ENCODE results near the gene JUP. TPM values are rescaled to one million over a fixed set of nuclear protein-coding genes. Genes with fewer than 3 reads are reported as not detected.

Gene JUP
- total and polyA plus RNA-seq, 2 of the 13 experiments (the other 11 are each of a cell fraction or from before 2014, with no cell fraction given) = 12.1 to 20.6 TPM

GRCh38 chr17:41772586-41773189 is 13.8 kb downstream of the JUP start (continued):
- TF ChIP-seq ZNF891 (CRISPR knock-in tag; IDR thresholded peaks at IDR 0.05) (peak; percentile 56; the same call in 1 of the 2 replicates), ZNF687 (CRISPR knock-in tag; IDR thresholded peaks at IDR 0.05) (peak; percentile 96), ZNF556 (CRISPR knock-in tag; IDR thresholded peaks at IDR 0.05; ENCODE audit: borderline replicate concordance) (peak; percentile 95; the same call in 1 of the 2 replicates), FOXK1 (CRISPR knock-in tag; IDR thresholded peaks at IDR 0.05; ENCODE audit: borderline replicate concordance, low read depth) (0 out of 2 replicates have a peak, but pooled peaks have one; percentile 9), HNRNPL (IDR thresholded peaks at IDR 0.05; ENCODE audit: low read depth, low read length) (no peak), PATZ1 (CRISPR knock-in tag; IDR thresholded peaks at IDR 0.05) (0 out of 2 replicates have a peak, but pooled peaks have one; percentile 36), MATR3 (CRISPR knock-in tag; IDR thresholded peaks at IDR 0.05) (no peak), ZNF83 (CRISPR knock-in tag; IDR thresholded peaks at IDR 0.05; ENCODE audit: borderline replicate concordance) (peak; percentile 19; the same call in 1 of the 2 replicates), SKI (IDR thresholded peaks at IDR 0.05; ENCODE audit: partially characterized antibody) (peak; percentile 61), HNRNPK (IDR thresholded peaks at IDR 0.05; ENCODE audit: low read depth, low read length, poor library complexity, severe bottlenecking) (no peak), ZBTB8A (CRISPR knock-in tag; IDR thresholded peaks at IDR 0.05; ENCODE audit: borderline replicate concordance, low read depth) (no peak), ZNF792 (CRISPR knock-in tag; IDR thresholded peaks at IDR 0.05) (no peak), DMAP1 (CRISPR knock-in tag; IDR thresholded peaks at IDR 0.05) (no peak; the same call in 1 of the 2 replicates), MXI1 (IDR thresholded peaks at IDR 0.05; ENCODE audit: borderline replicate concordance, low read depth, low read length) (peak; percentile 26; the same call in 1 of the 3 replicates), AHR (CRISPR knock-in tag; IDR thresholded peaks at IDR 0.05) (no peak), PCBP2 (optimal IDR thresholded peaks at IDR 0.05; ENCODE audit: low read depth, low read length, poor library complexity, severe bottlenecking) (peak; percentile 0), ZNF572 (CRISPR knock-in tag; IDR thresholded peaks at IDR 0.05) (0 out of 2 replicates have a peak, but pooled peaks have one; percentile 50), EED (CRISPR knock-in tag; IDR thresholded peaks at IDR 0.05) (peak; percentile 88), ZNF44 (CRISPR knock-in tag; IDR thresholded peaks at IDR 0.05) (no peak; the same call in 1 of the 2 replicates), PRDM15 (CRISPR knock-in tag; IDR thresholded peaks at IDR 0.05) (no peak), ZNF383 (CRISPR knock-in tag; IDR thresholded peaks at IDR 0.05; ENCODE audit: borderline replicate concordance) (no peak)
